CD8-positive, alpha-beta memory T cell (primary cell): ENCODE results near the gene RNF180. TPM values are rescaled to one million over a fixed set of nuclear protein-coding genes. Genes with fewer than 3 reads are reported as not detected.
A peak's percentile ranks its signal among the peaks of the same experiment; 100 is the strongest.

ENCODE experiments used
- CTCF ChIA-PET: fragments of 350-600 bp; sonication (Branson Sonifier 250); formaldehyde crosslinking; loops from one replicate; lab custom pipeline; 2021; ENCODE audit warnings: antibody characterized with exemption; lab: Charles Lee
- POLR2A ChIA-PET: fragments of 350-600 bp; sonication (Branson Sonifier 250); formaldehyde crosslinking; loops from one replicate; lab custom pipeline; 2021; ENCODE audit warnings: antibody characterized with exemption; lab: Charles Lee
- DNase-seq, 5 donors: peaks; one replicate each; pipeline versions ENCODE4 v3.0.0 to v3.0.0-alpha.2; 2020 to 2022; ENCODE audit warnings: mixed read lengths in 1 of 5
- H3K27ac ChIP-seq: one replicate; pipeline ENCODE4 v1.7.0; 2013; ENCODE audit warnings: low read depth, mild to moderate bottlenecking, low read length, moderate library complexity
- H3K27me3 ChIP-seq: 2 replicates; pipeline ENCODE4 v1.7.0; 2013; ENCODE audit warnings: low read length, mild to moderate bottlenecking; ENCODE audit not compliant: insufficient read depth, poor library complexity, severe bottlenecking
- H3K36me3 ChIP-seq: 2 replicates; pipeline ENCODE4 v1.7.0; 2013; ENCODE audit warnings: mild to moderate bottlenecking, low read length, moderate library complexity; ENCODE audit not compliant: insufficient read depth
- H3K4me1 ChIP-seq: 2 replicates; pipeline ENCODE4 v1.7.0; 2013; ENCODE audit warnings: mild to moderate bottlenecking, low read length, moderate library complexity; ENCODE audit not compliant: insufficient read depth
- H3K4me3 ChIP-seq: 2 replicates; pipeline ENCODE4 v1.7.0; 2013; ENCODE audit warnings: mild to moderate bottlenecking, low read length
- H3K9me3 ChIP-seq: 2 replicates; pipeline ENCODE4 v1.7.0; 2013; ENCODE audit warnings: mild to moderate bottlenecking, low read length
- H3K27ac Mint-ChIP-seq, 8 donors: one replicate each; pipeline ENCODE4 v1.8.0; 2020 to 2021; ENCODE audit warnings: mixed read lengths in 8 of 8, mild to moderate bottlenecking in 6 of 8, inconsistent platforms in 3 of 8, moderate library complexity in 3 of 8
- H3K27me3 Mint-ChIP-seq, 2 donors: one replicate each; pipeline ENCODE4 v1.8.0; 2020 to 2021; ENCODE audit warnings: mixed read lengths in 2 of 2, mild to moderate bottlenecking in 1 of 2, moderate library complexity in 1 of 2
- H3K36me3 Mint-ChIP-seq, 3 donors: one replicate each; pipeline ENCODE4 v1.8.0; 2020 to 2021; ENCODE audit warnings: mixed read lengths in 3 of 3, inconsistent platforms in 1 of 3, mild to moderate bottlenecking in 1 of 3
- H3K4me1 Mint-ChIP-seq, 3 donors: one replicate each; pipeline ENCODE4 v1.8.0; 2020 to 2021; ENCODE audit warnings: mixed read lengths in 3 of 3, inconsistent platforms in 1 of 3, mild to moderate bottlenecking in 1 of 3
- H3K4me3 Mint-ChIP-seq, 7 donors: one replicate each; pipeline ENCODE4 v1.8.0; 2020 to 2021; ENCODE audit warnings: mixed read lengths in 7 of 7, mild to moderate bottlenecking in 6 of 7, moderate library complexity in 4 of 7, inconsistent platforms in 2 of 7
- H3K9me3 Mint-ChIP-seq, 5 donors: one replicate each; pipeline ENCODE4 v1.8.0; 2020 to 2022; ENCODE audit warnings: mixed read lengths in 5 of 5, mild to moderate bottlenecking in 3 of 5, moderate library complexity in 2 of 5, inconsistent platforms in 1 of 5
- polyA plus RNA-seq: library from polyadenylated mRNA; unstranded; fragments of 300-500 nt; fragmentation: Illumina TruSeq; gene quantifications from one replicate; pipeline ENCODE4 v1.2.3, GENCODE V29; 2021
- total RNA-seq, 2 experiments: library from RNA; stranded (reverse); gene quantifications; one replicate each; pipeline ENCODE4 v1.2.3, GENCODE V29; 2021

The RNF180 gene
- total and polyA plus RNA-seq, 3 experiments from 2014 or later: not detected

DNA sequence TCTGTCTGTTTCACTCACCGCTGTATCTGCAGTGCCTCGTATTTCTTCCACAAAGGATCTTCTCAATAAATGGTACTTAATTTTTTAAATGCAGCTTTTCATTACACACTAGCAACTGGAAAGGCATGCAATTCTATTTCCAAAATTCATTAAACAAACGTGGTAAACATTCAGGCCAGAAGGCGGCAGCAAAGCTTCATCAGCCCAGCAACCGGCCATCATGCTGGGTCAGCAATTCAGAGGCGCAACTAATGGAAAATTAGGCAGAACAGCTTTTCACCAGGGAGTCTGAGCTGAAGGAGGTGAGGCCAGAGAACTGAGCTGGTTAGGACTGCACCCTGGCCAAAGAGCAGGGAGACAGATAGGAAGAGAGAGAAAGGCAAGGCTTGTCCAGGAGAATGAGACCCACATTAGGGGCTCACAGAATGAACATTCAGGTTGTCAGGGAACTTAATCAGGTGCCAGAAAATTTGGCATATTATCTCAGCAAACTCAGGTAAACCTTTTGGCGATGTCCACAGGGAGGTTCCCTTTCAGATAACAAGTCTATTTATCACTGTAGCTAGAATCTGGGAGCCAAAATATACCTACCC, 17.7 kb upstream of the RNF180 start:
- ChIA-PET POLR2A (no interaction called here), CTCF (no interaction called here)
- Mint-ChIP-seq H3K9me3 (peaks cover 0 to 7% (median 4%) of the 10 kb centered on the region in 5 donors), H3K36me3 (no peaks in the 10 kb centered on the region), H3K27ac (no peak overlapping the region), H3K4me3 (no peak overlapping the region), H3K27me3 (peaks cover 0 to 2% of the 10 kb centered on the region in 2 donors), H3K4me1 (no peaks in the 10 kb centered on the region)
- H3K36me3 ChIP-seq: no peaks in the 10 kb centered on the region
- H3K9me3 ChIP-seq: no peaks in the 10 kb centered on the region
- no peaks in the 10 kb centered on the region for H3K27me3 ChIP-seq
- H3K4me3 ChIP-seq: no peak overlapping the region
- H3K4me1 ChIP-seq: no peaks in the 10 kb centered on the region
- no peak for DNase-seq
- no peak overlapping the region for H3K27ac ChIP-seq

DNA sequence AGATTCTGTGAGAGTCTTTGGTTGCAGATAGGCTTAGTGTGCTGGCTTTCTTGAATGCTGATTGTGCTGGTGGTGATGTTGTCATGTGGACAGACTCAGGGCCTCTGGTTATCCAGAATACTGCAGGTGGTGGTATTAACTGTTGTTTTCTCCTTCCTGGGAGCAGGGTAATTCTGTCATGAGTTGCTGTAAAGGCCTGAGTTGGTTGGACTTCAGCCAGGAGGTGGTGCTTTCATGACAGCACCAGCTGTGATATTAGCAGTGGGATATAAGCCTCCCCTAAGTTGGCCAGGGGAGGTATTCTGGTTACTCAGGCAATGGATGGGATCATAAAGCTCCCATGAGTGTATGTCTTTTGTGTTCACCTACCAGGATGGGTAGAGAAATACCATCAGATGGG, 16.4 kb upstream of the RNF180 start:
- H3K4me3 Mint-ChIP-seq: no peak overlapping the region
- POLR2A ChIA-PET: no interaction called here

DNA sequence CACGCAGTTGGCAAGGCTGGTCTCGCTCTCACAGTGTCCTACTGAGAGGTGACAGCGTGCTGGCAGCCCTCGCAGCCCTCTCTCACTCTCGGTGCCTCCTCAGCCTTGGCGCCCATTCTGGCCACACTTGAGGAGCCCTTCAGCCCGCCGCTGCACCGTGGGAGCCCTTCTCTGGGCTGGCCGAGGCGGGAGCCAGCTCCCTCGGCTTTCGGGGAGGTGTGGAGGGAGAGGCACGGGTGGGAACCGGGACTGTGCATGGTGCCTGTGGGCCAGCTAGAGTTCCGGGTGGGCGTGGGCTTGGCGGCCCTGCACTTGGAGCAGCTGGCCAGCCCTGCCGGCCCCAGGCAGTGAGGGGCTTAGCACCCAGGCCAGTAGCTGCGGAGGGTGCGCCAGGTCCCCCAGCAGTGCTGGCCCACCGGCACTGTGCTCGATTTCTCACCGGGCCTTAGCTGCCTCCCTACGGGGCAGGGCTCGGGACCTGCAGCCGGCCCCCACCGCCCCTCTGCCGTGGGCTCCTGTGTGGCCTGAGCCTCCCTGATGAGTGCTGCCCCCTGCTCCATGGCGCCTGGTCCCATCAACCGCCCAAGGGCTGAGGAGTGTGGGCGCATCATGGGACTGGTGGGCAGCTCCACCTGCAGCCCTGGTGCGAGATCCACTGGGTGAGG, 15.7 kb upstream of the RNF180 start:
- no peak overlapping the region for H3K4me3 ChIP-seq
- no peaks in the 10 kb centered on the region for H3K36me3 Mint-ChIP-seq
- H3K4me1 ChIP-seq: no peaks in the 10 kb centered on the region
- H3K36me3 ChIP-seq: no peaks in the 10 kb centered on the region
- ChIA-PET CTCF (no interaction called here), POLR2A (no interaction called here)
- H3K4me3 Mint-ChIP-seq: no peak overlapping the region
- no peak overlapping the region for H3K27ac ChIP-seq
- no peak overlapping the region for H3K27ac Mint-ChIP-seq
- H3K4me1 Mint-ChIP-seq: no peaks in the 10 kb centered on the region
- peaks cover 0 to 4% of the 10 kb centered on the region in 2 donors for H3K27me3 Mint-ChIP-seq
- peaks cover 0 to 11% (median 9%) of the 10 kb centered on the region in 5 donors for H3K9me3 Mint-ChIP-seq
- DNase-seq: no peak
- H3K27me3 ChIP-seq: no peaks in the 10 kb centered on the region
- no peaks in the 10 kb centered on the region for H3K9me3 ChIP-seq

More for the DNA sequence above, 16.4 kb upstream of the RNF180 start:
- no peak for DNase-seq
- CTCF ChIA-PET: no interaction called here
- Histone ChIP-seq H3K27ac (no peak overlapping the region), H3K27me3 (no peaks in the 10 kb centered on the region), H3K36me3 (no peaks in the 10 kb centered on the region), H3K9me3 (no peaks in the 10 kb centered on the region), H3K4me3 (no peak overlapping the region), H3K4me1 (no peaks in the 10 kb centered on the region)
- H3K27ac Mint-ChIP-seq: no peak overlapping the region
- peaks cover 0 to 9% (median 7%) of the 10 kb centered on the region in 5 donors for H3K9me3 Mint-ChIP-seq
- no peaks in the 10 kb centered on the region for H3K36me3 Mint-ChIP-seq
- H3K4me1 Mint-ChIP-seq: no peaks in the 10 kb centered on the region
- peaks cover 0 to 4% of the 10 kb centered on the region in 2 donors for H3K27me3 Mint-ChIP-seq

DNA sequence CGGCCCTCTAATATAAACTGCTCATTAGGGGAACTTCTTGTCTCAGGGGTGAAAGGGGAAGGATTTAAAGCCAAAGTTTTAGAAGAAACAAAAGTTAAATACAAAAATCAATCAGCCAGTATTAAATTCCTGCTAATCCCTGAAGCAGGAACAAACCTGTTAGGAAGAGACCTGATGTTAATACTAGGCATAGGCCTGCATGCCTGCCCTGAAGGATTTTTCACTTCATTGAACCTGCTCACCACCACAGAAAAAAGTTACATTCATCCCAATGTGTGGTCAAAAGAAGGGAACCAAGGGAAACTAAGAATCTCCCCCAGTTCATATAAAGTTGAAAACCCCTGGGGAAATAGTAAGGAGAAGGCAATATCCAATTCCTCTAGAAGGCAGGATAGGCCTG, 9.4 kb upstream of the RNF180 start:
- Mint-ChIP-seq H3K36me3 (no peaks in the 10 kb centered on the region), H3K4me3 (no peak overlapping the region), H3K9me3 (peaks cover 0 to 11% (median 7%) of the 10 kb centered on the region in 5 donors), H3K27ac (no peak overlapping the region), H3K4me1 (no peaks in the 10 kb centered on the region), H3K27me3 (peaks cover 0 to 1% of the 10 kb centered on the region in 2 donors)
- CTCF ChIA-PET: no interaction called here
- H3K27me3 ChIP-seq: no peaks in the 10 kb centered on the region
- DNase-seq: no peak
- no peaks in the 10 kb centered on the region for H3K4me1 ChIP-seq
- POLR2A ChIA-PET: no interaction called here
- H3K4me3 ChIP-seq: no peak overlapping the region
- no peaks in the 10 kb centered on the region for H3K36me3 ChIP-seq
- H3K27ac ChIP-seq: no peak overlapping the region
- H3K9me3 ChIP-seq: no peaks in the 10 kb centered on the region

DNA sequence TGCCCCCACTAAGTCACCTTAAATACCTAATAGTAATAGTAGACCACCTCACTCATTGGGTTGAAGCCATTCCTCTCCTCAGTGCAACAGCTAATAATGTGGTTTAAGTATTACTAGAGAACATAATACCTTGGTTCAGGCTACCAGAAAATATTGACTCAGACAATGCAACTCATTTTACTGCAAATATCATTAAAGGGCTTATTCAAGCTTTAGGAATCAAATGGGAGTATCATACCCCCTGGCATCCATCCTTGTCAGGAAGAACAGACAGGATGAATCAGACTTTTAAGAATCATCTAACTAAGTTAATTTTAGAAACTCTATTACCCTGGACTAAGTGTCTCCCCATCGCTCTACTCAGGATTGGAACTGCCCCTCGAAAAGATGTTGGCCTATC, 6.8 kb upstream of the RNF180 start:
- Histone ChIP-seq H3K4me1 (no peaks in the 10 kb centered on the region), H3K27me3 (no peaks in the 10 kb centered on the region), H3K36me3 (no peaks in the 10 kb centered on the region), H3K4me3 (no peak overlapping the region), H3K9me3 (no peaks in the 10 kb centered on the region), H3K27ac (no peak overlapping the region)
- Mint-ChIP-seq H3K4me3 (no peak overlapping the region), H3K27ac (no peak overlapping the region), H3K27me3 (peaks cover 0 to 3% of the 10 kb centered on the region in 2 donors), H3K4me1 (no peaks in the 10 kb centered on the region), H3K9me3 (peaks cover 0 to 4% (median 3%) of the 10 kb centered on the region in 5 donors), H3K36me3 (no peaks in the 10 kb centered on the region)
- CTCF ChIA-PET: interaction anchor here (0.5 kb wide), 1 partner anchor 1074 kb away, joined by 3 read pairs; no protein-coding TSS in a partner anchor
- POLR2A ChIA-PET: no interaction called here
- DNase-seq: no peak

DNA sequence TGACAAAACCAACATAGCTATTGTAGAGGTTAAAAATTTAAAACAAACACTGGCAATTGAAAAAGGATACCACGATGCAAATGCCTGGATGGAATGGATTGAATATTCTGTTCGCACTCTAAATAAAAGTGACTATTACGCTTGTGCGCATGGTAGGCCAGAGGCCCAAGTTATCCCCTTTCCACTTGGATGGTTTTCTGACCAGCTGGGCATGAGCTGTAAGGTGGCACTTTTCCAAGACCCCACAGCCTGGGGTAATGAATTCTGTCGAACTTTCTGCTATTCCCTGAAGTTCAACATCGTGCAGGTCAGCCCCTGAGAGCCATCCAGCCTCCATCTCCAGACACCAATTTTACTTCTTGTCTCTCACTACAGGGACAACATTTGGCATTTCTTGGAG, 5.4 kb upstream of the RNF180 start:
- H3K36me3 Mint-ChIP-seq: no peaks in the 10 kb centered on the region
- H3K36me3 ChIP-seq: no peaks in the 10 kb centered on the region
- no peak overlapping the region for H3K27ac ChIP-seq
- no peaks in the 10 kb centered on the region for H3K9me3 Mint-ChIP-seq
- CTCF ChIA-PET: no interaction called here
- no peaks in the 10 kb centered on the region for H3K27me3 ChIP-seq
- H3K27me3 Mint-ChIP-seq: peaks cover 11 to 12% of the 10 kb centered on the region in 2 donors
- no peak overlapping the region for H3K4me3 Mint-ChIP-seq
- DNase-seq: no peak
- H3K4me3 ChIP-seq: no peak overlapping the region
- H3K4me1 Mint-ChIP-seq: no peaks in the 10 kb centered on the region
- H3K27ac Mint-ChIP-seq: peak overlapping the region in 1 of 8 donors; percentile 43
- no peaks in the 10 kb centered on the region for H3K9me3 ChIP-seq
- POLR2A ChIA-PET: no interaction called here
- no peaks in the 10 kb centered on the region for H3K4me1 ChIP-seq

DNA sequence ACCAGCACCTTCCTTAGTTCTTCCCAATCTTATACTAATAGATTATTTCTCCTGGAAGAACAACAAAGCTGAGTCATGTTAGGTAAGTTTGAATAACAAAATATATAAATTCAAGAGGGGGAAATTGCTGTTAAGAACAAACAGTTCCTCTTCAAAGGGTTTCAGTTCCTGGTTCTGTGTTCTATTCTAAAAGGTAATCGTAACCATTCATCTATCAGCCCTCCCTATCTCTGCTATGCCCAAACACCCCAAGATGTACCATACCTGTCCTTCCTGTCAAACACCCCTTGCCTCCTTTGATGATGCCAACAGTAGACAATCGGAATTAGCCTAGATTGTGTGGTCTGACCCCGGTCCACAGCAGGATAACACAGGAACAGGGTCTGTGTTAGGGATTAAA, 4.2 kb upstream of the RNF180 start:
- Mint-ChIP-seq H3K36me3 (no peaks in the 10 kb centered on the region), H3K4me1 (peaks cover 2 to 3% (median 3%) of the 10 kb centered on the region in 3 donors), H3K4me3 (no peak overlapping the region), H3K27me3 (peaks cover 17% of the 10 kb centered on the region in 2 donors), H3K27ac (no peak overlapping the region), H3K9me3 (no peaks in the 10 kb centered on the region)
- ChIA-PET POLR2A (no interaction called here), CTCF (no interaction called here)
- Histone ChIP-seq H3K36me3 (no peaks in the 10 kb centered on the region), H3K27ac (no peak overlapping the region), H3K9me3 (no peaks in the 10 kb centered on the region), H3K4me3 (no peak overlapping the region), H3K27me3 (no peaks in the 10 kb centered on the region), H3K4me1 (no peaks in the 10 kb centered on the region)
- DNase-seq: no peak

DNA sequence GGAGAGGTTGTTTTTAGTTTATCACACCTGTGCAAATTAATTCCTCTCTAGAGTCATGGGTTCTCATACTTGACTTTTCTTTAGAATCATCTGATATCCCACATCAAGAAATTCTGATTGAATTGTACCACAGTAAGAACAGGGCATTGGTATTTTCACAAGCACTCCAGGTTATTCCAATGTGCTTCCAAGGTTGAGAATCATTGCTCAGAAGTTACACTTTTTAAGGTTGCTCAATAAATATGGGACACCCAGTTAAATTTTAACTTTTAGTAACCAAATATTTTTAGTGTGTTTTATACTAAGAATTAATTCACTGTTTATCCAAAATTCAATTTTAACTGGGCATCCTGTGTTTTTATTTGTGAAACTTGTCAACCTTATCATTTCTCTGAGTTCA, 2.5 kb upstream of the RNF180 start:
- H3K27ac Mint-ChIP-seq: no peak overlapping the region
- CTCF ChIA-PET: no interaction called here
- H3K4me1 Mint-ChIP-seq: peaks cover 2 to 4% (median 4%) of the 10 kb centered on the region in 3 donors
- no peaks in the 10 kb centered on the region for H3K4me1 ChIP-seq
- H3K9me3 Mint-ChIP-seq: peaks cover 0 to 2% (median 0%) of the 10 kb centered on the region in 5 donors
- H3K27me3 ChIP-seq: peaks cover 5% of the 10 kb centered on the region
- no peak for DNase-seq
- no peaks in the 10 kb centered on the region for H3K9me3 ChIP-seq
- no peak overlapping the region for H3K27ac ChIP-seq
- no peak overlapping the region for H3K4me3 ChIP-seq
- POLR2A ChIA-PET: no interaction called here
- H3K4me3 Mint-ChIP-seq: no peak overlapping the region
- no peaks in the 10 kb centered on the region for H3K36me3 ChIP-seq
- H3K36me3 Mint-ChIP-seq: no peaks in the 10 kb centered on the region
- H3K27me3 Mint-ChIP-seq: peaks cover 22 to 25% of the 10 kb centered on the region in 2 donors
